Ramos (cell line): Measurements from ENCODE around the gene SAC3D1.
"Not testable (repeated sequence)": the region's sequence is repeated elsewhere in the genome, so short reads cannot be mapped to it uniquely, and the experiment has no call there.

ENCODE experiments used
- in situ Hi-C: fragments of 300-500 bp; cut with MboI; formaldehyde crosslinking; loops from one replicate; pipeline ENCODE4 v1.14.3; 2022; ENCODE audit warnings: low sequenced_read_pairs; ENCODE audit not compliant: unreplicated experiment

SAC3D1 gene

DNA sequence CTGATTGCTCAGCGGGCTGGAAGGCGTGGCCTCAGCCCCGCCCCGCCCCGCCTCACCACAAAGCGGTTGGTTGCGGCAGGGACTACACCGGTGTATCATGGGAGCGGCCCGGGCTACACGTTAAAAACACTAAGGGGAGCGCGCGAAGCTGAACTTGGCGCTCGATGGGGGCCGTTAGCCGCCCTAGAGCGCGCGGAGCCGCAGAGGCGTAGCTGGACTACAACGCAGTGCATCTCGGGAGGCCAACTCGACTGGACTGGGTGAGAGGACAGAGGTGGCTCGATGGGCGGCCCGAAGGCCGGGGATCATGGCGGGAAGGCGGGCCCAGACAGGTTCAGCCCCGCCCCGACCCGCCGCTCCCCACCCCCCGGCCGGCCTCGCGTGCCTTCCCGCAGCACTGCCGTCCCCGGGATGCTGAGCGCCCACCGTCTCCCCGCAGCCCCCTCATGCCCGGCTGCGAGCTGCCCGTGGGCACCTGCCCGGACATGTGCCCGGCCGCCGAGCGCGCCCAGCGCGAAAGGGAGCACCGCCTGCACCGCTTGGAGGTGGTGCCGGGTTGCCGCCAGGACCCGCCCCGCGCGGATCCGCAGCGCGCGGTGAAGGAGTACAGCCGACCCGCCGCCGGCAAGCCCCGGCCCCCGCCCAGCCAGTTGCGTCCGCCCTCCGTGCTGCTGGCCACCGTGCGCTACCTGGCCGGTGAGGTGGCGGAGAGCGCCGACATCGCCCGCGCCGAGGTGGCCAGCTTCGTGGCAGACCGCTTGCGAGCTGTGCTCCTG, at the start of gene SAC3D1:
Gene SAC3D1, plus strand, starts transcription at position 364 of the 776 bp plus-strand sequence. Its CDS starts 83 bp downstream, at position 447.
- in situ Hi-C loops, result no loop called here

DNA sequence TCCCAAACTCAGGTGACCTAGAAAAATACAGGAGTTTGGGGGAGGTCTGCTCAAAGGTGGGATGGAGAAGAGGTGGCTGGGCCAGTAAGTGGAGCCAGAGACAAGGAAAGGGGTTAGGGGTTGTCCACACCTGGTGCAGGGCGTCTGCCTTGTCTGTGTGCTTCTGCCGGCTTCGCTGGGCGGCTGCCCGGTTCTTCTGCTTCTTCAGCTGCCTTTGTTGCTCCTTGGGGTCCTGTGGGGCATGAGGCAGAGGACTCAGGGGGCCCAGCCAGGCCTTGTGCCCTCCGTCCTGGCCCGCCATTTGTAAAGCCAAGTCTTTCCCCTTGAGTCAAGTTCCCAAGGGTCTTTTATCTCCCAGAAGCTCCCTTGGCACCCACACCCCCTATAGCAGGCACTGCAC, 46.7 kb upstream of the SAC3D1 start:
- in situ Hi-C loops, result no loop called here

DNA sequence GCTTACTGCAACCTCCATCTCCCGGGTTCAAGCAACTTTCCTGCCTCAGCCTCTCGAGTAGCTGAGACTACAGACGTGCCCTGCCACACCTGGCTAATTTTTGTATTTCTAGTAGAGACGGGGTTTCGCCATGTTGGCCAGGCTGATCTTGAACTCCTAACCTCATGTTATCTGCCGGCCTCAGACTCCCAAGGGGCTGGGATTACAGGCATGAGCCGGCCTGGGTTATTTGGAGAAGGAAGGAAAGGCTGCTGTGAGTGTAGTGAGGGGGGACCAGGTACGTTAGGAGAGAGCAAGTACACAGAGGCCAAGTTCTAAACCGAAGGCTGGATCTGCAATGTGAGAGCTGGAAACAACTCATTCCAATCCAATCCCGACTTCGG, 44.7 kb upstream of the SAC3D1 start:
- in situ Hi-C loops, result no loop called here

DNA sequence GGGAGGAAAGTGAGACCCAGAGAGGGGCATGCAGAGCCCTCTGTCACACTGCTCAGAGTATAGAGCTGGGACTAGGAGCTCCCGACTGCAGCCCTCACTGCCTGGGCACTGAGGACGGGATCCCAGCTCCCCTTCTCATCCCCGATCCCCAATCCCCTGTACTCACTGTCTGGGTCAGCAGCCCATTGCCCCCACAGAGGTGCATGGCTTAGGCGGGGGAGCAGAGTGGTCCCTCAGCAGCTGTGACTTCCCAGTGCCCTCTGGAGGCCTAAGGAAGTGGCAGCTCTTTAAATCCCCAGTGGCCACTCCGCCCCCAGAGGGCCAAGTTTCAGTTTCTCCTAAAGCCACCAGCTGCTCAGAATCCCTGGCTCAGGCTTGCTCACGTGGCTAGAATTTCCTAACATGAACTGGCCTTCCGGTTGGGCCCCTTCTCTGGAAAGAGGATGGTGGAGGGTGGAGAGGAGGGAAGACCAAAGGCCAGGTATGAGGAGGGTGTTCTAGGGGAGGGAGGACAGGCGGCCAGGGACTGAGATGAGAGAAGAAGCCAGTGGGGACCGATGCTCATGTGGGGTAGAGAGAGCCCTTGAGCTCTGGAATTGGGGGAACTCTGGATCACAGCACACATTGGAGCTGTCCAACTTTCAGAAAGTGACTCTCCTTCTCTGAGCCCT, 44.2 kb upstream of the SAC3D1 start, which contains the start of gene BATF2:
Gene BATF2, minus strand, starts transcription at position 262 of the 671 bp plus-strand sequence. Its CDS starts 57 bp downstream, at position 205.
- in situ Hi-C loops, result no loop called here

DNA sequence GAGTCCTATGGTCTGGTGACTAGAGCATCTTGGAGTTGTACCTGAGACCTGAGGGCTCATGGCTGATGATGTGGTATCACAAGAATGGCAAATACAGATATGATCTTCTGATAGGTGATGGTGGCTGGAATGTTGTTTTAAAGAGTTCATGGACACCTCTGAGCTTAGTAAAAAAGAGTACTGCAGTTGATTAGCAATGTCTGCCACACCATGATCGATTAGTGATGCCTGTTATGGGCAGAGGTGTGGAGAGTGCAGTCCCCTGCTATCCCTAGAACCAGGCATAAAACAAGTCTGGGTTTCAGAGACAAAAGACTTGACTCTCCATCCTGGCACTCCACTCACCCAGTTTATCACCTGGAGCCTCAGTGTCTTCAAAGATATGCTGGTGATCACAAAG, 42.9 kb upstream of the SAC3D1 start:
- in situ Hi-C loops, result no loop called here

DNA sequence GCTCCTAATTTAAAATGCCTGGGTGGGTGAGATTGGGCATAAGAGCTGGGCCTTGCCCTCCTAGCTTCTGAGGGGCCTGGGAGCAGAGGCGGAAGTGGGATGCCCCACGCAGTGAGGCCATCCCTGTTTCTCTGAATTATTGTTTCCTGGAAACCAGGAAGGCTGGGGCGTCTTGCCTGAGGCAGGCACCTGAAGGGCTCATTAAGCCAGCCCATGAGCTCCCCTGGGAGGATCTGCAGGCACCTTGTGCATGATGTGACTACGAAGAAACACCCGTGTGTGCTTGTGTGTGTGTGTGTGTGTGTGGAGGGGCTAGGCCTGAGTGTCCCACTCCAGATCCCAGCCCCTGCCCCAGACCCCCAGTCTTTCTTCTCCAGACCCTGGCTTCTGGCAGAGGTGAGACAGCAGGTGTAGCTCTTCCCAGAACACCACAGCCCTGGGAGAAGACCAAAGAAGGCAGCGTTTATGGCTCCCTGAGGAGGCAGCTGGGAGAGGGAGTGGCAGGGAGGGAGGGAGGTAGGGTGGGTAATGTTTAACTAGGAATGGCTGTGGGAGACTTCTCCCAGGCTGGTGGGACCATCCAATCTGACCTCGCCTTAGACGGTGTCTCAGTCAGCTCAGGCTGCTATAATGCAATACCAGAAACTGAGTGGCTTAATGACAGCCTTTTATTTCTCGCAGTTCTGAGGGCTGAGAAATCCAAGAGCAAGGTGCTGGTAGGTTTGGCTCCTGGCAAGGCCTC, 42.1 kb upstream of the SAC3D1 start:
- in situ Hi-C loops, result no loop called here

DNA sequence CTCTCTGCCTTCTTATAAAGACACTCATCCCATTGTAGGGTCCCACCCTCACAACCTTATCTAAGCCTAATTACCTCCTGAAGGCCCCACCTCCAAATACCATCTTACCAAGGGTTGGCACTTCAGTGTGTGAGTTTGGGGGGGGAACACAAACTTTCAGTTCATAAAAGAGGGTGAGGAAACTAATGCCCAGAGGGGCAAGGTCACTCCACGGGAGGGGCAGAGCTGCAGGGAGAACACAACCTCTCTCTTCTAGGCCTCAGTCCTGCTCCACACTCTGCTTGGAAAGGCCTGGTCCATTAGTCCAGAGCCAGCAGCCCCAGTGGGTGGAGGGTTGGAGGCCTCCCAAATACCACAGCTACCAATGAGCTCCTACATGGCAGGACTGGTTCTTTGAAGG, 41.5 kb upstream of the SAC3D1 start:
- in situ Hi-C loops, result no loop called here

DNA sequence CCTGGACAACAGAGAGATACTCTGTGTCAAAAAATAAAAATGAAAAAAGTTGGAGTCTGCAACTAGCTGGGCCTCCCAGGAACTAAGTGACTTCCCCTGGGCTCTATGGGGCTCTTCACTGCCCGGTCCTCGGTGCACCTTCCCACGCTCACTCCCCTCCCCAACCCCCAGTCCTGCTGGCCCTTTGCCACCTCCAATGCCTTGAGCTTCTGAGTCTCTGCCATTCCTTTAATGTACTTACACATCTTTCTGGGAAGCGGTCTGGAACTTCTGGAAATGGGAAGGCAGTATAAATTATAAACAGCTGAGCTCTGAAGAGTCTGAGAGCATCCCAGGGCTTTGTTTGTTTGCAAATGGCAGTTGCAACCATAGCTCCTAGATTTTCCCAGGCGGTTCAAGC, 38.3 kb upstream of the SAC3D1 start:
- in situ Hi-C loops, result no loop called here

DNA sequence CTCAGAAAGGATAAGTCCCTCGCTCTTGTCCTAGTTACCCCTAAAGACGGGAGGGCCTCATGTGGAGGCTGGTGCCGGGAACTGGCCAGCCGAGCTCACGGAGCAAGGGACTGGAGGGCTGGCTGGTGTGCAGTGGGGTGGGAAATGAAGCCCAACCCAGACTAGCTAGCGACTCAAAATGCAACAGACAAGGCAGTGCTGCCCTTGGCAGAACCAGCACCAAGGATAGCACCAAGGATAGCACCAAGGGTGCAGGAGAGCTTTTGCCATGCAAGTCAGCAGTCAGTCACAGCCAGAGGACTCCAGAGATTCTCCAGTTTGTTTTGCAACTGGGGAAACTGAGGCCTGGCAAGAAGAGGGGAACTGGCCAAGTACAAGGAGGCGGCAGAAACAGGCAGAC, 37.7 kb upstream of the SAC3D1 start:
- in situ Hi-C loops, result no loop called here

DNA sequence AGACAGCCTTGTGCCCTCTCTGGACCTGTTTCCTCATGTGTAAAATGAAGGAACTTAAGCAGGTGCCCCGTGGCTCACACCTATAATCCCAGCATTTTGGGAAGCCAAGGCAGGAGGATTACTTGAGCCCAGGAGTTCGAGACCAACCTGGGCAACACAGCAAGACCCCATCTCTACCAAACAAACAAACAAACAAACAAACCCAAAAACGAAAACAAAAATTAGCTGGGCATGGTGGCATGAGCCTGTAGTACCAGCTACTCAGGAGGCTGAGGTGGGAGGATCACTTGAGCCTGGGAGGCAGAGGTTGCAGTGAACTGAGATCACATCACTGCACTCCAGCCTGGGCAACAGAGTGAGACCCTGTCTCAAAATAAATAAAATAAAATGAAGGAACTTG, 37.0 kb upstream of the SAC3D1 start:
- in situ Hi-C loops, result not testable (repeated sequence)

DNA sequence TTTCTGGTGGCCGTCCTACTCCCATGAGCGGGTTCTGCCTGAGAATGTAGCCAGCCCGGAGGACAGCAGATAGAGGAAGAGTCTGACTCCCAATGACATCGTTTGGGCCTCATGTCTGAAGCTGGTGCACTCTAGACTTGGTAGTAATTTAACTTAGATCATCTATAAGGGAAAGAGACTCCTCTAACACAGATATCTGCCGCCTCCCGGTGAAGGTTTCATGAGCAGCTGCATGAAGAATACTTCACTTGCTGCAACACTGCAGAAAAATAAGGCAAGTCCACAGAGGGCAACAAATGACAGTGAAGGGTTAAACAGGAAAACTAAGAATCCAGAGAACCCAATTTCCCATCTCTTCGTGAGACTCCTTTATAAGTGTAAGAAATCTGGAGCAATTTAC, 33.0 kb upstream of the SAC3D1 start:
- in situ Hi-C loops, result no loop called here

DNA sequence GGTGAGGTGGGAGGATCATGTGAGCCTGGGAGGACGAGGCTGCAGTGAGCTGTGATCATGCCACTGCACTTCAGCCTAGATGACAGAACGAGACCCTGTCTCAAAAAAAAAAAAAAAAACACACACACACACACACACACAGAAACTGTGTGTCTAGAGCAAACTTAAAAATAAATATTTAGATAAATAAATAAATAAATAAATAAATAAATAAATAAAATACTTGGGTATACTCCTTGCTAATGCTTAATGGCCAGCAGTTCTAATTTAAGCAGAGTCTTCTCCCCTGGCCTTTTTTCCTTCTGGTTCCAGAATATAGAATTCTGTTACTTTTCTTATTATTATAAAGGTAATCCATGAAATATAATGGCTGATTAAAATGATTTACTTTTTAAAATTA, 32.1 kb upstream of the SAC3D1 start:
- in situ Hi-C loops, result no loop called here

DNA sequence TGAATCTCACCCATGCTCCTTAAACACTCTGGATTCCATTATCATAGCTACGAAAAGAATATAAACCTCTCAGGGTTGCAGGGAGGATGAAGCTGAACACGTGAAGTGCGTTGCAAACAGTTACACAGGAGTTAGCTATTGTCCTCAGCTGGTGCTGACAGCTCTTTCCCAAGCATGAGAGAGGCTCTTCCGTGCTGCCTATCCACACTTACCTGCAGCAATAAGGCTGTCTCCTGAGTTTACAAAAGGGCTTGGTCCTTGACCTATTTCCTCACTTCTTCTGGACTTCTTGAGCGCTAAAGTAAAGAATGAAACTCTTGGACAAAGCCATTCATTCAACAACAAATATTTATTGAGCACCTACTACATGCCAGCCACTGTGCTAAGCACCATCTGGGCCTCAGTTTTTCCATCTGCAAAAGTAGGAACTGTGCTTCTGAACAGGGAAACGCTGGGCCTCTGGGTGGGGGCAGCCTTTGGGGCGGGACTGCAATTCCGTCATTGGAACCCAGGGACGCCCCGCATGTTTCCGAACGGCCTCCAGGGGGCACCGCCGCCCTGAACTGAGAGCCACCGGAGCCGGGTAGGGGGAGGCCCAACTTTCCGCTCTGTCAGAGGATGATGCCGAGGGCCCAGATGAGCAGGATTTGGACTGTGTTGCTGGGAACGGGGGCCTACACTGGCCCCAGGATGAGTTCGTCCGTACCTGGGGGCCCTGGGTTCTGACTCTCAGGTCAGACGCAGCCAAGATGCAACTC, 27.7 kb upstream of the SAC3D1 start:
- in situ Hi-C loops, result no loop called here

DNA sequence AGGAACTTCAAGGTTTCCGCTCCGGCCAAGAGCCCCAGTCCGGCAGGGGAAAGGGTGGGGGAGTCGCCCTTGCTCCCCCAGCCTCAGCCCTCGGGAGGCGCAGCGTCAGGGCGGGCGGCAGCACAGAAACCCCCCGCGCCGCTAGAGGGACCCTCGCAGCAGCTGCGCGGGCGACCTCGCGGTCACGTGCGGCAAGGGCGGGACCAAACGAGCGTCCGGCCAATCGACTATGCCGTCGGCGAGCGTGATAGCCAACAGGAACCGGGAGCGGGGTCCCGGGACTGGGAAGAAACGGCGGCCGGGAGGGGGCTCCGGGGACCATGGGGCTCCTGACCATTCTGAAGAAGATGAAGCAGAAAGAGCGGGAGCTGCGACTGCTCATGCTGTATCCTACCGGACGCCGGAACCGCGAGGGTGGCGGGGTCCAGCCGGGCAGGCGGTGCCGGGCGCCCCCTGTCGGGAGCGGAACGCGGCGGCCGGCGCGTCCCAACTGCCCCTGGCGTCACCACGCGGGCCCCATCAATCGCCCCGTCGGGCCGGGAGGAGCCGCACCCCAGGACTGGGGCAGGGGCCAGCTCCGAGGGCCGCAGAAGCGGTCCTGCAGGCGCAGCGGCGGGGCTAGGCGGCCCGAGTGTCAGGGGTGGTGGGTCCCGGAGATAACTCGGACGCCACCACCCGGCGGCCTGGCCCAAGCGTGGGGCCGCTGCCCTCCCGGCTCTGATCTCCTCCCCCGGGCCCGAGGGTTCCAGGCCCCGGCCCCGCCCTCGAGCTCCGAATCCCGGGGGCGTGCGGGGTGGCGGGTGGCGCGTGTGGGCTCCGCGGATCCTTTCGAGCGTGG, 26.9 kb upstream of the SAC3D1 start, which contains the start of gene ARL2:
Gene ARL2, plus strand, starts transcription at position 273 of the 838 bp plus-strand sequence. Its CDS starts 48 bp downstream, at position 321.
- in situ Hi-C loops, result no loop called here

DNA sequence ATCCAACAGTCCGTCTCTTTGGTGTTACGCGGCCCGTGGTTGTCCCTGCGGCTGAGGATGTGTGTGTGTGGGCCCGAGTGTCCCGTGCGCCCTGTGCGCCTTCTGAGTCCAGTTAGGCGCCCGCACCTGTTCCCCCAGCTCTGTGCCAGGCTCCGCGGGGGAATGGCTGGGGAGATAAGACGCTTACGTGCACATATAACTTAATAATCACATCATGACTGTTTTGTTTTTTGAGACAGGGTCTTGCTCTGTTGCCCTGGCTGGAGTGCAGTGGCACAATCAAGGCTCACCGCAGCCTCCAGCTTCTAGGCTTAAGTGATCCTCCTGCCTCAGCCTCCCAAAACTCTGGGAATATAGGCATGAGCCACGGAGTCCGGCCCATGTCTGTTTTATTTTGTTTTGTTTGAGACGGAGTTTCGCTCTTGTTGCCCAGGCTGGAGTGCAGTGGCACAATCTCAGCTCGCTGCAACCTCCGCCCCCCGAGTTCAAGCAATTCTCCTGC, 26.2 kb upstream of the SAC3D1 start:
- in situ Hi-C loops, result no loop called here

DNA sequence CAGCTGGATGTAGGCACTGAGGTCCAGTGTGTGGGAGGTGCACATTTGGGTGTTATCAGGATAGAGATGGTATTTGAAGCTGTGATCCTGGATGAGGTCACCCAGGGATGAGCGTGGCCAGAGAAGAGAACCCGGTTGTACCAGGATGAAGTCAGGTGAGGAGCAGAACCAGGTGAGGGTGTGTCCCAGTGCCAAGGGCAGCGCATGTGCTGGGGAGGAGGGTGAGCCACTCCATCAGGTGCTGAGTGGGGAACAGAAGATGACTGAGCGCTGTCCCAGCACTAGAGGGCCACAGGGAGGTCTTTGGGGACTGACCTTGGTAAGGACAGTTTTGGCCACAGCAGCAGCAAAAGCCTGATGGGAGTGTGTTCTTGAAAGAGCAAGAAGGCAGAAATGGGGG, 24.3 kb upstream of the SAC3D1 start:
- in situ Hi-C loops, result no loop called here

DNA sequence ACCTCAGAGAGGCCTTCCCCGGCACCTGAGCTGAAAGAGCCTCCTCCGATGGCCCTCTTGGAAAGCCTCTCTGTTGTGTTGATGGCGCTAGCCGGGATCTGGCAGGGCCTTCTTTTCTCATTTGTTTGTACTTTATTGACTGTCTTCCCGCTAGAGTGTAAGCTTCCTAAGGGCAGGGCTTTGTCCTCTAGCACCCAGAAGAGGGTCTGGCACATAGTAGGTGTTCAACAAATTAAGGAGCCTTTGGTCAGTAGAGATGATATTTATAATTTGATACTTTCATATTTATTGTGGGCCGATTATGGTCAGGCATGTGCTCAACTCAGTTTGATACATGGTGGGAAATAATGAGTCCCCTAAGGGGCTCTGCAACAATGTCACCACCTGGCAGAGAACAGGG, 23.1 kb upstream of the SAC3D1 start:
- in situ Hi-C loops, result no loop called here

DNA sequence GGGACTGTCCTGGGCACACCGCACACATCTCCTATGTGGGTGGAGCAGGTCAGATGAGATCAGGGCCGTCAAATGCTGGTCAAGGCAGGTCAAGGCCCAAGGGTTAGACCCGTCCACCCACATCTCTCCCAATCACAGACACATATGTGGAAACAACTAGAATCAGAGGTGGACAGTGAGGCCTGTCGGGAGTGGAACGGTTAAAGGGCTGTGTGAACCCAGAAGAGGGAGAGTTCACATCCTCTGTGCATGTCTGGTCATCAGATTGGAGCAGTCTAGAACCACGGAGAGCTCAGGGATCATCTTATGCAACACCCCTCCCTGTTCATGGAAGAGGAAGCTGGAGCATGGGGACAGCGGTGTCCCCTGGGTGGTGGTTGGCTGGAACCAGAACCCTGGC, 21.2 kb upstream of the SAC3D1 start:
- in situ Hi-C loops, result no loop called here

DNA sequence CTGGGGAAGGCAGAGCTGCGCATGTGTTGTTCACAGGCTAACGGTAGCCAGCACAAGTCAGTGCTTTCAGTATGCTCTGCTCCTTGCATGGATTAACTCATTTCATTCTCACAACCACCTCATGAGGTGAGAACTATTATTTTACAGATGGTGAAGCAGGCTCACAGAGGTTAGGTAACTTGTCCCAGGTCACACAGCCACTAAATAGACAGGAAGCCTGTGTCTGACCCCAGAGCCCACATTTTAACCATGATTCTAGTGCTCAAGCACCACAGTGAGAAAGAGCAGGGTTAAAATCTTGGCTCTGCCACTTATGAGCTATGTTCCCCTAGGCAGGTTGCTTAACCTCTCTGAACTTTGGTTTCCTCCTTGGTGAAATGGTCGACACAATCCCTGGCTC, 20.0 kb upstream of the SAC3D1 start:
- in situ Hi-C loops, result no loop called here
